Measurements from ENCODE around the gene TRIM66.

The TRIM66 gene

DNA sequence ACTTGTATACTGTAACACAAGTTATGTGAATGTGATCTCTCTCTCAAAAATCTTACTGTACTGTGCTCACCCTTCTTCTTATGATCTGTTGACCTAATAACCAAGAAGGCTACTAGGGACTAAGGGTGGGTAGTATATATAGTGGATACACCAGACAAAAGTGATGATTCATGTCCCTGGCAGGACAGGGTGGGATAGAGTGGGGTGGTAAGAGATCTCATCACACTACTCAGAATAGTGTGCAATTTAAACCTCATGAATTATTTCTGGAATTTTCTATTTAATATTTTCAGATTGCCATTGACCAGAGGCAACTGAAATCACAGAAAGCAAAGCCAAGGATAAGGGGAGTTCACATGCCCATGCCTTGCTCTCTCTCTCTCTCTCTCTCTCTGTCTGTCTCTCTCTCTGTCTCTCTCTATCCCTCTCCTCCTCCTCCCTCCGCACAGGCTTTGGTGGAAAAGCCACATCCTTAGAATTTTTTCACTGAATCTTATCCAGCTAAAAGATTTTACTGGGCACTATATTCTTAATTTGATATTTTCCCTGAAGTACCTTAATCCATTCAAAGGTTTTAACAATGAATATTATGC, 76.4 kb downstream of the TRIM66 start:
- DNase-seq (ENCODE audit: low spot score) = no peak

DNA sequence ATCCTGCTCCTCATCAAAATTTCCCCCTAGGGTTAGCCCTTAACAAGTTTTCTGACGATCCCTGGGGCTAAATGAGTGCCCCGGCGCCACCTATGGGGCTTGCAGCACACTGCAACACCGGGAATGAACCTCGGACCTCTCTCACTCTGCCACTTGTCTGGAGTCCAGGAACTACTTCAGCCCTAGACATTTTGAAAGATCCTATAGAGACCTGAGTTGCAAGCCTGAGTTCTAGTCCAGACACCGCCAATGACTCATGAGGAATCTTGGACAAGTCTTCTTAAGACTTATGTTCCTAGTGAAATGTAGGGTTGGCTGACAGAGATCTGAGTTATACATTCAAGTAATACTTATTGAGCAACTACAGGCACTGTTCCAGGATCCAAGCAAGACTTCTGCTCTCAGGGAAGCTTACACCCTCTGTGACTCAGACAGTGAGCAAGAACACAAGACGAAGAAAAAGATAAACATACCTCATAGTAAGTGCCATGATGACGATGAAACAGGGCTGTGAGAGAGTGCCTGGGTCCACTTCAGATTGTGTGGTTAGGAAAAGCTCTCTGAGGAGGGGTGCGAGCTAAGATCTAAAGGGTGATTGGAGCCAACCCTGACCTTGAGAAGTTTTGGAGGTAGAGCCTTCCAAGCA, 78.3 kb downstream of the TRIM66 start:
- DNase-seq (ENCODE audit: low spot score) = peak; percentile 74

DNA sequence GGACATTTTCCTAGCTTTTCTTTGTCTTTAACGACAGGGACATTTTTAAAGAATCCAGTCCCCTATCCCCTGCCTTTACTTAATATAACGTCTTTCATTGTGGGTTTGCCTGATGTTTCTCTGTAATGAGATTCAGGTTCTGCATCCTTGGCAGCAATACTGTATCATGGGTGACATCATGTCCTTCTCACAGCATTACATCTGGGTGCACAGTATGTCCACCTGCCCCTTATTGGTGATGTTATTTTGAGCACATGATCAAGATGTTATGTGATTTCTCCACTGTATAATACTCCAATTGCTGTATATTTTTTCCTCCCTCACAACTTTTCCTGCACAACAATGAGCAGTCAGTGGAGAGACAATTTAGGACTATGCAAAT, 78.8 kb downstream of the TRIM66 start:
- DNase-seq (ENCODE audit: low spot score) = no peak

GRCh38 chr11:8601376-8602133, 80.9 kb downstream of the TRIM66 start:
- DNase-seq (ENCODE audit: low spot score) = no peak

- DNase-seq (ENCODE audit: low spot score) = no peak
Measured at GRCh38 chr11:8598506-8598905, 84.0 kb downstream of the TRIM66 start.

- DNase-seq (ENCODE audit: low spot score) = no peak
Measured at GRCh38 chr11:8597182-8597581, 85.3 kb downstream of the TRIM66 start.

DNA sequence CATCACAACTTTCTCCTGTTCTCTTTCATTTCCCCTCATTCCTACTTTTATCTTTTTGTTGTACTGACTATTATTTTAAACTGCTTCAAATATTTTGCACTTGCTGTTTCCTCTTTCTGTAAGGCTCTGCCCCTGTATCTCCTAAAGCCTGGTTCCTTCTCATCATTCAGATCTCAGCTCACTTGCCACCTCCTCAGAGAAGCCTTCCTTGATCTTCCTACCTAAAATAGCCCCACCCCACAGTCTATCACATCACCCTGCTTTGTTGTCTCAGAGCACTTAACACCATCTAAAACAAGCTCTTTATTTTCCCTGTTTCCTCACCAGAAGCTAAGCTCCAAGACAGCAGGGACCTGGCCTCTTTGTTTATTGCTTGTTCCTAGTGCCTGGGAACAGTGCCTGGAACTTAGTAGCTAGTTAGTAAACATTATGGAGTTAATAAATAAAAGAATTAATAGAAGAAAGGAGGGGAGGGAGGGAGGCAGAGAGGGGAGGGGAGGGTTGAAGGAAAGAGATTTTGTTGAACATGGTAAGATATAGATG, 85.9 kb downstream of the TRIM66 start:
- no peak for DNase-seq (ENCODE audit: low spot score)

DNA sequence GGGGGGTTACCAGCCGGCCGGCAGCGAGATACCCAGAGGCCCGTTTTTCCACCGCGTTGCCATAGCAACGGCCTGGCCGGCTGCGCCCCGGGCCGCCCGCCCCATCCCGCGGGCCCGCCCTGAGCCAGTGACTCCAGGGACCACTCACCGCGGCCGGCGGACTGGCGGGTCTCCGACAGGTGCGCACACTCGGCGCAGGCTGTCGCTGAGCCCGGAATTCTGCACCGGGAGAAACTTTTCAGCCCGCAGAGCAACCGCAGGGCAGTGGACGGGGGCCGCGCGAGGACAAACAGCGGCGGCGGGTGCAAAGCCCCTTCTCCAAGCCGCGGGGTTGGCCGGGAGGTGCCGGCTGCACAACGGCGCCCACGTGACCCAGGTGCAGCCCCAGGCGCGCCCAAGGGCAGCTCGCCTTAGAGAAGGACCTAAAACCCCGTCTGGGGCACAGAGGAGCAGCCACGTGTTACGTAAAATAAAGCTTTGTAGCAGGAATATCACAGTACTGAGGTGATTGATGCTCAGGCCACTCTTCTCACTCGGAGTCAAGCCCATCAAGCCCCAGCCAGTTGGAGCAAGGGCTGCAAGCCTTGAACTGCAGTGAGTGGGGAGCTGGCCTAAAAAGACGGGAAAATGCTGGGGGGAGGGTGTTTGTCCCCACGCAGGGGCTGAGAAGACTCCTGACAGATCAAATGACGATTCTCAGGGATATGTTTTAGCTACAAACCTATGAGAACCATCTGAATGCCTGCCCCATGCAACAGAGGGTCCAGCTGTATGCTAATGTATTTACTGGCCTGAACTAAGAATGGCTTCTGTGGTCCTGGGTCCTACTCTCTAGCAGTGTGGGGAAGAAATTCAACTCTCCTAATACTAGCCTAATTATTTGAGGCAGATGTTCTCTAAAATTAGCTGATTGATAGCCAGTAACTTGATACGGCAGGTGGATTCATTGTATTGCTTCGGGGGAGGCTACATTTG, 88.2 kb downstream of the TRIM66 start, which contains the start of gene STK33:
Gene STK33 (minus strand): TSS at position 294 of the 975 bp plus-strand sequence. CDS start 119,323 bp downstream, outside the sequence.
- peak; percentile 84 for DNase-seq (ENCODE audit: low spot score)

DNA sequence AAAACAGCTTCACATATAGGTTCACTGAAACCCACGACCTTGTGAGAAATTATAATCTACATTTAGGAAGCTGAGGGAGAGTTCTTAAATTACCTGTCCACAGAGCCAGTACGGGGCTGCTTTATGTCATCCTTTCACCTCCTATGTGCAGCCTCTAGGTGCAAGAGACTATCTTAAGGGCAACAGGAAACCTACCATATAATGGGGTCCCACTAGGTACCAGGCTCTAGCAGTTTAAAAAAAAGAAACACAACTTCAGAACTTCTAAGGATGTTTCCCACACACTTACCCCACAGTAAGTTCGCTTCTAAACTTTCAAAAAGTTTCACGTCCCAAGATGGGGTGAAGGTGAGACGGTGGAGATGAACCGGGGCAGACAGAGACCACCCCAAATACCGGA, 89.0 kb downstream of the TRIM66 start:
- DNase-seq (ENCODE audit: low spot score) = no peak

DNA sequence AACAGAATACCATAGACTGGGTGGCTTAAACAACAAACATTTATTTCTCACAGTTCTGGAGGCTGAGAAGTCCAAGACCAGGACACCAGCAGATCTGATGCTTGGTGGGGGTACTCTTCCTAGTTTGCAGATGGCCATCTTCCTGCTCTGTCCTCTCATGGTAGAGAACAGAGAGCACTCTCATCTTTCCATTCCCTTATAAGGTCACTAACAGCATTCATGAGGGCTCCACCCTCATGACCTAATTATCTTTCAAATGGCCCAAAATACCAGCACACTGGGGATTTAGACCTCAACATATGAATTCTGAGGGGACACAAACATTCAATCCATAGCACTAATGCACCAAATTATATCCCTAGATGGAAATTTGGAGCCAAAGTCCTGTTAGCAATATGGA, 94.5 kb downstream of the TRIM66 start:
- DNase-seq (ENCODE audit: low spot score) = no peak

DNA sequence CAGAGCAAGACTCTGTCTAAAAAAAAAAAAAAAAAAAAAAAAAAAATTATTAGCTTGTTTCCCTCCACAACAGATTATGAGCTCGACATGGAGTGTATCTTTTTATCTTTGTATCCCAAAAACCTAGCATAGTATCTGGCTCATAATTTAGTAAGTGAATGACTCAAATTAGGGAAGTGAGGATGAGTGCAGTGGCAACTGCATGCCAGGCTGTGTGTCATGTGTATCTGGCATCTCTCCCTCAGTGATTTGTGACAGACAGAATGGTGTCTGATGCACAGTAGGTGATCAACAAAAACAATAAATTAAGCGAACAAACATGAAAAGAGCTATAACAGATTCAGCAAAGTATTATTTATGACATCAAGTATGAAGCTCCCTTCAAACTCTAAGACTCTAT, 95.7 kb downstream of the TRIM66 start:
- DNase-seq (ENCODE audit: low spot score) = no peak

- DNase-seq (ENCODE audit: low spot score) = no peak
Measured at GRCh38 chr11:8586184-8586583, 96.3 kb downstream of the TRIM66 start.

- DNase-seq (ENCODE audit: low spot score) = no peak
Measured at GRCh38 chr11:8584511-8584910, 98.0 kb downstream of the TRIM66 start.

DNA sequence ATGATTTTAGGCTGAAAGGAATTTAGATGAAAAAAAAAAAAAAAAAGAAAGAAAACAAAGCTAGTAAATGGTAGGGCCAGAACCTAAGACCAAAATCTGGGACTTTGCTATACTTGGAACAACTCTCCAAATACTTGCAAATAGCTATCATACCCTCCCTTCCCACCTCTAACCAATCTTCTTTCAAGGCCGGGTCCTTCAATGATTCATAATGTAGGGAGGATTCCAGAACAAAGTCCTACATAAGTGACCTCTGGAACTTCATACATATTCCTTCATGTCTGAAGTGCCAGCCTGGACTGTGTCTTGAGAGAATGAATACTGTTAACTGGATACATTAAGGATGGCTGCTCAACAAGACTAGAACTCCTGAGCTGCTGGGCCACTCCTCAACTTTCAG, 98.4 kb downstream of the TRIM66 start:
- no peak for DNase-seq (ENCODE audit: low spot score)

- DNase-seq (ENCODE audit: low spot score) = no peak
Measured at GRCh38 chr11:8581300-8581699, 101.2 kb downstream of the TRIM66 start.

GRCh38 chr11:8577791-8578581, 104.5 kb downstream of the TRIM66 start:
- no peak for DNase-seq (ENCODE audit: low spot score)

DNA sequence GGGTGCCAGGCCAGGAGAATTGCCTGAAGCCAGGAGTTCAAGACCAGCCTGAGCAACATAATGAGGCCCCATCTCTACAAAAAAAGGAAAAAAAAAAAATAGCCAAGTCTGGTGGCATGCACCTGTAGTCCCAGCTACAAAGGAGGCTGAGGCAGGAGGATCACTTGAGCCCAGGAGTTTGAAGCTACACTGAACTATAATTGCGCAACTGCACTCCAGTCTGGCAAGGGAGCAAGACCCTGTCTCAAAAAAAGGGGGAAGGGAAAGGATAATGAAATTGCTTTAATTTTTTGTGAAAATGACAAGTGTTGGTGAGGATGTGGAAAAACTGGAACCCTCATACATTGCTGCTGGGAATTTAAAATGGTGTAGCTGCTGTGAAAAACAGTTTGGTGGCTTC, 107.7 kb downstream of the TRIM66 start:
- DNase-seq (ENCODE audit: low spot score) = no peak

- DNase-seq (ENCODE audit: low spot score) = no peak
Measured at GRCh38 chr11:8573777-8574176, 108.7 kb downstream of the TRIM66 start.

DNA sequence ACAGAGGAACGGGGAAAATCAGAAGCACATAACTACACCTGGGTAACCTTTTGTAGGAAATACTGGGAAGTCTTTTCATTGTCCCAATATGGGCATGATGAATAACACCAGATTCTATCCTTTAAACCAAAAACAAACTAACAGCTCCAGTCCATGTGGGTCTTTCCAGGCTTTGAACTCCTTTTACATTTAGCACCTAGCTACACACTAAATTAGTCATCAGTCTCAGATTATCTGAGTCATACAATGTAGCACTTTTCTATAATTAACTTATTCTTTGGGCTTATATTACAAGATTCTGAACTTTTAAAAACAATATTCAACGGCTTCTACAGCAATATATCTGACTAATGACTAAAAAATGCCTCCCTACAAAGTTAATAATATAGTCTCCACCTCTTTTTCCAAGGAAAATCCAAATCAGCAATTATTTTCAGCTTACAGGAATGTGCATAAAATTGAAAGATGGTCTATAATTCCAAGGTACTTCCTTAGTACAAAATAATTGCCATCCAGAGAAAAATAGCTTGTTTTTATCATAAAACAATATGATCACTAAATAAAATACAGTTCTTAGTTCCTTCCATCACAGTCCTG, 114.8 kb downstream of the TRIM66 start:
- no peak for DNase-seq (ENCODE audit: low spot score)

DNA sequence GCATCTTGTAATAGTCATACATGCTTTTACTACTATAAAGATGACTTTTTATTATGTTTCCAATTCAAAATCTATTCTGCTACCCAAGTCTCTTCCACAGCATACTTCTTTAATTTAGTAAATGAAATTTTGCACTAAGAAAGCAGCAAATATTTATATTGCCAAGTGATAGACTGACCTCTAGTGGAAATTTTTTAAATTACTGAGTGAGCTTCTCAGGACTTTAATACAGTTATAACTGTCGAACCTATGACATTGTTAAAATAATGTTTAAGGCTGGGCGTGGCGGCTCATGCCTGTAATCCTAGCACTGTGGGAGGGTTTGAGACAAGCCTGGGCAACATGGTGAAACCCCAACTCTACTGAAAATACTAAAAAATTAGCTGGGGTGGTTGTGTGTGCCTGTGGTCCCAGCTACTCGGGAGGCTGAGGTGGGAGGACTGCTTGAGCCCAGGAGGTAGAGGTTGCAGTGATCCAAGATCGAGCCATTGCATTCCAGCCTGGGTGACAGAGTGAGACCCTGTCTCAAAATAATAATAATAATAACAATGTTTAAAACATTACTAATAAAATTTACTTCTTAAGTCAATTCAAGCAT, 115.8 kb downstream of the TRIM66 start:
- DNase-seq (ENCODE audit: low spot score) = no peak
